Stomach (tissue), 4 donors: Measurements from ENCODE around the gene KCNIP4.

Experiments used
- POLR2A ChIP-seq, 4 donors: fragments of 450-650 bp; IDR thresholded peaks; one replicate each; pipeline ENCODE4 v1.6.1; 2016; ENCODE audit warnings: antibody characterized with exemption in 4 of 4, control low read depth in 2 of 4, mild to moderate bottlenecking in 1 of 4, moderate library complexity in 1 of 4
- POLR2AphosphoS5 ChIP-seq, 3 donors: sonication (generic); formaldehyde crosslinking; IDR thresholded peaks; one replicate each; pipeline ENCODE4 v1.6.1; 2016; ENCODE audit warnings: antibody characterized with exemption in 3 of 3
- TF ChIP-seq, protein P1 (sequence below), 7 experiments: fragments of 450-650 bp in 4 of 7; fragments of 200-600 bp in 3 of 7; sonication (generic) in 3 of 7; IDR thresholded peaks; one replicate each; pipeline ENCODE4 v1.5.1; 2016 to 2019; ENCODE audit warnings: antibody characterized with exemption in 7 of 7, control low read depth in 2 of 7, mild to moderate bottlenecking in 1 of 7

DNA sequence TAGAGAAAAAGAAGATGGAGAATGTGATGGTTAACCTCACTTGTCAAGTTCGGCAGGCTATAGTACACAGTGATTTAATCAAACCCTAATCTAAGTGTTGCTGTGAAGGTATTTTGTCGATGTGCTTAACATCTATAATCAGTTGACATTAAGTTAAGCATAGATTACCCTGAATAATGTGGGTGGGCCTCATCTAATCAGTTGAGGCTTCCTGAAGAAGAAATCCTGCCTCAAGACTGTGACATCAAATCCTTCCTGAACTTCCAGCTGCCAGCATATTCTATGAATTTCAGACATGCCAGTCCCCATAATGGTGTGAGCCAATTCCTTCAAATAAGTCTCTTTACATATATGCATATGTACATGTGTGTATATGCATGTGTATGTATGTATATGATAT lies 1066.9 kb downstream of the KCNIP4 start:
- TF ChIP-seq, protein P1, sequence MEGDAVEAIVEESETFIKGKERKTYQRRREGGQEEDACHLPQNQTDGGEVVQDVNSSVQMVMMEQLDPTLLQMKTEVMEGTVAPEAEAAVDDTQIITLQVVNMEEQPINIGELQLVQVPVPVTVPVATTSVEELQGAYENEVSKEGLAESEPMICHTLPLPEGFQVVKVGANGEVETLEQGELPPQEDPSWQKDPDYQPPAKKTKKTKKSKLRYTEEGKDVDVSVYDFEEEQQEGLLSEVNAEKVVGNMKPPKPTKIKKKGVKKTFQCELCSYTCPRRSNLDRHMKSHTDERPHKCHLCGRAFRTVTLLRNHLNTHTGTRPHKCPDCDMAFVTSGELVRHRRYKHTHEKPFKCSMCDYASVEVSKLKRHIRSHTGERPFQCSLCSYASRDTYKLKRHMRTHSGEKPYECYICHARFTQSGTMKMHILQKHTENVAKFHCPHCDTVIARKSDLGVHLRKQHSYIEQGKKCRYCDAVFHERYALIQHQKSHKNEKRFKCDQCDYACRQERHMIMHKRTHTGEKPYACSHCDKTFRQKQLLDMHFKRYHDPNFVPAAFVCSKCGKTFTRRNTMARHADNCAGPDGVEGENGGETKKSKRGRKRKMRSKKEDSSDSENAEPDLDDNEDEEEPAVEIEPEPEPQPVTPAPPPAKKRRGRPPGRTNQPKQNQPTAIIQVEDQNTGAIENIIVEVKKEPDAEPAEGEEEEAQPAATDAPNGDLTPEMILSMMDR (IDR thresholded peaks at IDR 0.05) = no peak
- no peak for TF ChIP-seq POLR2A (IDR thresholded peaks at IDR 0.05)
- TF ChIP-seq POLR2AphosphoS5 (IDR thresholded peaks at IDR 0.05) = no peak
